Colonic mucosa (tissue), 4 donors: ENCODE measurements around the gene ANKRD52. TPM values are rescaled to one million over a fixed set of nuclear protein-coding genes. Genes with fewer than 3 reads are reported as not detected.
A peak's percentile ranks its signal among the peaks of the same experiment; 100 is the strongest.
"Not testable (repeated sequence)": the region's sequence is repeated elsewhere in the genome, so short reads cannot be mapped to it uniquely, and the experiment has no call there.

ENCODE experiments used
- DNase-seq: peaks from one replicate; pipeline ENCODE4 v3.0.0-alpha.2; 2020
- H3K27ac ChIP-seq: fragments of 200-600 bp; one replicate; pipeline ENCODE4 v1.8.0; 2021
- H3K27me3 ChIP-seq: fragments of 200-600 bp; one replicate; pipeline ENCODE4 v1.8.0; 2021
- H3K36me3 ChIP-seq: fragments of 200-600 bp; one replicate; pipeline ENCODE4 v1.8.0; 2021
- H3K4me1 ChIP-seq: fragments of 200-600 bp; one replicate; pipeline ENCODE4 v1.8.0; 2021; ENCODE audit warnings: mild to moderate bottlenecking
- H3K4me3 ChIP-seq: fragments of 200-600 bp; one replicate; pipeline ENCODE4 v1.8.0; 2021
- H3K9ac ChIP-seq, 2 donors: one replicate each; pipeline ENCODE4 v1.7.0; 2013; ENCODE audit warnings: control low read depth in 2 of 2, low read depth in 2 of 2, low read length in 2 of 2
- H3K9me3 ChIP-seq: fragments of 200-600 bp; one replicate; pipeline ENCODE4 v1.8.0; 2021
- intact Hi-C: fragments of 100-400 bp; cut with DNase I; formaldehyde crosslinking; loops from one replicate; pipeline ENCODE4 v1.14.1; 2022
- total RNA-seq, 2 donors: library from RNA; stranded (reverse); fragmentation: NEBNext Ultra II Directional in 1 of 2; extraction: Animal tissue kit (Norgen Biotek cat#: 25700) in 1 of 2; gene quantifications; one replicate each; pipeline ENCODE4 v1.2.1, GENCODE V29; 2021
- TF ChIP-seq, protein P1 (sequence below): fragments of 200-600 bp; IDR thresholded peaks from one replicate; pipeline ENCODE4 v1.8.0; 2022; ENCODE audit warnings: antibody characterized with exemption, mild to moderate bottlenecking
- donor health status: healthy.
- donor health status: DM: no; HTN: no; CAD: no.
- donor health status: DM: no; HTN: no; CAD: no.

The ANKRD52 gene
- total RNA-seq, 2 donors from 2014 or later: 39.3 to 57.7 TPM

DNA sequence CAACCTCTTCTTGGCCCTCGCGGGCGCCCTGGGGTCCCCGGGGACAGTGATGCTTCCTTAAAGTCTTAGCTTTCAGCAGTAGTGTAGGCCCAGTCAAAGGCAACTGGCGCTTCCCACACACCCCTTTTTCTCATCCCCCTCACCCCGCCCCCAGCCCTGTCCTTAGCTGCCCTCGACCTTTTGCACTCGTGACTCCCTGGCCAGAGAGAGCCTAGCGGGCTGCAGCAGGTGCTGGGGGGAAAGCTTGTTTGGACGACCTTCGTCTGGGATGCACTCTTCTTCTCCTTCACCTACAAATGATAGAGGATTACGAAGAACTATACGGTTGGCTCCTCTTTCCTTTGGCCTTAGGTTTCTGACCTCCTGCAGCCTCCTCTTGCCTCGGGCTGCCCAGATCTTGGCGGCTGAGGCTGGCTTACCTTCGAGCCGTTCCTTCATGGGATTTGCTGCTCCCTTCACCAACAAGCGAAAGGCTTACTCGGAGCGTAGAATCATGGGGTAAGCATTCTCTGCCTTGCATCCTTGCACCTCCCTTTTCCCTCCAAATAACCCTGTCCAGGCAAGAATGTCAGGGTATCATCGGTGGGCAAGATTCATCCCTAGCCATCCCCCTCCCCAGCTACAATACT lies 9.4 kb upstream of the ANKRD52 start:
- Histone ChIP-seq H3K9me3 (no peaks in the 10 kb centered on the region), H3K36me3 (no peaks in the 10 kb centered on the region), H3K9ac (peak overlapping the region; percentile 27 to 59), H3K27me3 (no peaks in the 10 kb centered on the region), H3K4me1 (no peaks in the 10 kb centered on the region), H3K4me3 (peak overlapping the region; percentile 75), H3K27ac (peak overlapping the region; percentile 95)
- TF ChIP-seq, protein P1, sequence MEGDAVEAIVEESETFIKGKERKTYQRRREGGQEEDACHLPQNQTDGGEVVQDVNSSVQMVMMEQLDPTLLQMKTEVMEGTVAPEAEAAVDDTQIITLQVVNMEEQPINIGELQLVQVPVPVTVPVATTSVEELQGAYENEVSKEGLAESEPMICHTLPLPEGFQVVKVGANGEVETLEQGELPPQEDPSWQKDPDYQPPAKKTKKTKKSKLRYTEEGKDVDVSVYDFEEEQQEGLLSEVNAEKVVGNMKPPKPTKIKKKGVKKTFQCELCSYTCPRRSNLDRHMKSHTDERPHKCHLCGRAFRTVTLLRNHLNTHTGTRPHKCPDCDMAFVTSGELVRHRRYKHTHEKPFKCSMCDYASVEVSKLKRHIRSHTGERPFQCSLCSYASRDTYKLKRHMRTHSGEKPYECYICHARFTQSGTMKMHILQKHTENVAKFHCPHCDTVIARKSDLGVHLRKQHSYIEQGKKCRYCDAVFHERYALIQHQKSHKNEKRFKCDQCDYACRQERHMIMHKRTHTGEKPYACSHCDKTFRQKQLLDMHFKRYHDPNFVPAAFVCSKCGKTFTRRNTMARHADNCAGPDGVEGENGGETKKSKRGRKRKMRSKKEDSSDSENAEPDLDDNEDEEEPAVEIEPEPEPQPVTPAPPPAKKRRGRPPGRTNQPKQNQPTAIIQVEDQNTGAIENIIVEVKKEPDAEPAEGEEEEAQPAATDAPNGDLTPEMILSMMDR: no peak
- peak; percentile 44 for DNase-seq
- intact Hi-C loops: no loop called here

DNA sequence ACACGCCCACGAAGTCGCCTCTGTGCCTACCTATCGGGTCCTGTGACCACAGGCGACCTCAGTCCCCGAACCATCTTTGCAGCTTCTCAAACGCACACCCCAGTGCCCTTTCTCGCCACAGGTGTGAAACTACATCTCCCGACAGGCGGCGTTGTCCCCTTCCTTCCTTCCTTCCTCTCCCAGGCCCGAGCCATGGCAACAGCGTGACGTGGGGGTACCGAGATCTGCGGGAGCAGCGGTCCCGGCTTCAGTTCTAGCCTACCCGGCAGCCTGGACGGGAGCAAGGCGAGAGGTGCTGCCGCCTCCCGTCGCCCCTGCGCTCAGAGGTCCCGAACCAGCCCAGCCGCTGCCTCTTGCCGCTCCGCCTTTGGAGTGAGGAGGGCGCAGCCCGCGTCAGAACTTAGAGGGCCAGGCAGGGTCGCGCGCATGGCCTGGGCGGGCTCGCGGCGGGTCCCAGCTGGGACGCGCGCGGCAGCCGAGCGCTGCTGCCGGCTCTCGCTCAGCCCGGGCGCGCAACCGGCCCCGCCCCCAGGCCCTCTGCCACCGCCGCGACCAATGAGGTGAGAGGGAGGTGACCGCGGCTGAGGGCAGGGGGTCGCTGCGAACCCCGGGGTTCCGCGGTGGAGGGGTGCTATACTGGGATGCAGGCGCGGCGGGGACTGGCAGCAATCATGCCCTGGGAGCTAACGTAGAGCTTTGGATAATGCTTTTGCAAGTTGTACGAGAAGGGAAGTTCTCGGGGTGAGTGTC lies 8.7 kb upstream of the ANKRD52 start, which contains the start of gene COQ10A:
TSS of gene COQ10A (plus strand) at position 250 of the 750 bp plus-strand sequence. CDS start at position 427, 177 bp downstream.
- intact Hi-C loops: no loop called here
- TF ChIP-seq, protein P1: peak; percentile 65
- Histone ChIP-seq H3K27ac (peak within 1 kb of the TSS; percentile 95), H3K9me3 (no peaks in the 10 kb centered on the region), H3K27me3 (no peaks in the 10 kb centered on the region), H3K4me1 (no peaks in the 10 kb centered on the region), H3K9ac (peak within 1 kb of the TSS; percentile 74 to 91), H3K4me3 (peak within 1 kb of the TSS; percentile 75), H3K36me3 (no peaks in the 10 kb centered on the region)
- DNase-seq: peak; percentile 93

DNA sequence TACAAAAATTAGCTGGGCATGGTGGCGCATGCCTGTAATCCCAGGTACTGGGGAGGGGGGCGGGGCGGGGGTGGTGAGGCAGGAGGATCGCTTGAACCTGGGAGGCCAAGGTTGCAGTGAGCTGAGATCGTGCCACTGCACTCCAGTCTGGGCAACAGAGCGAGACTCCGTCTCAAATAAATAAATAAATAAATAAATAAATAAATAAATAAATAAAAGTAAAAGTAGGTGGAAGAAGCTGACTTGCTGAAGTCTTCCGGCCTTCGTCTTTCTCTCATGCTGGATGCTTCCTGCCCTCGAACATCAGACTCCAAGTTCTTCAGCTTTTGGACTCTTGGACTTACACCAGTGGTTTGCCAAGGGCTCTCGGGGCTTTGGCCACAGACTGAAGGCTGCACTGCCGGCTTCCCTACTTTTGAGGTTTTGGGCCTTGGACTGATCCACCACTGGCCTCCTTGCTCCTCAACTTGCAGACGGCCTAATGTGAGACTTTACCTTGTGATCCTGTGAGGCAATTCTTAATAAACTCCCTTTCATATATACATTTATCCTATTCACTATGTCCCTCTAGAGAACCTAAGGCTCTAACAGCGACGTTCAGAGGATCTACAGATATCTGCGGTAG lies 8.0 kb upstream of the ANKRD52 start:
- peak overlapping the region; percentile 75 for H3K4me3 ChIP-seq
- H3K27ac ChIP-seq: peak overlapping the region; percentile 95
- intact Hi-C loops, H3K4me1 ChIP-seq, H3K9me3 ChIP-seq, H3K27me3 ChIP-seq, H3K36me3 ChIP-seq: not testable (repeated sequence)
- H3K9ac ChIP-seq: peak overlapping the region; percentile 74 to 91
- peak; percentile 35 for DNase-seq

DNA sequence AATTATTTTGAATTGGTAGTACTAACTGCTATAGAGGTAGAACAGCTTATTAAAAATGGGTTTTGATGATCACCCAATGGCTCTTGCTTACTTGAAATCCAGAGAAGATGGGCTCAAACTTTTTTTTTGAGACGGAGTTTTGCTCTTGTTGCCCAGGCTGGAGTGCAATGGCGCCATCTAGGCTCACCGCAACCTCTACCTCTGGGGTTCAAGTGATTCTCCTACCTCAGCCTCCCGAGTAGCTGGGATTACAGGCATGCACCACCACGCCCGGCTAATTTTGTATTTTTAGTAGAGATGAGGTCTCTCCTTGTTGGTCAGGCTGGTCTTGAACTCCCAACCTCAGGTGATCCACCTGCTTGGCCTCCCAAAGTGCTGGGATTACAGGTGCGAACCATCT lies 4.8 kb upstream of the ANKRD52 start:
- H3K36me3 ChIP-seq, H3K9me3 ChIP-seq, H3K4me1 ChIP-seq, H3K27me3 ChIP-seq, H3K4me3 ChIP-seq, intact Hi-C loops, DNase-seq, H3K27ac ChIP-seq, H3K9ac ChIP-seq: not testable (repeated sequence)

DNA sequence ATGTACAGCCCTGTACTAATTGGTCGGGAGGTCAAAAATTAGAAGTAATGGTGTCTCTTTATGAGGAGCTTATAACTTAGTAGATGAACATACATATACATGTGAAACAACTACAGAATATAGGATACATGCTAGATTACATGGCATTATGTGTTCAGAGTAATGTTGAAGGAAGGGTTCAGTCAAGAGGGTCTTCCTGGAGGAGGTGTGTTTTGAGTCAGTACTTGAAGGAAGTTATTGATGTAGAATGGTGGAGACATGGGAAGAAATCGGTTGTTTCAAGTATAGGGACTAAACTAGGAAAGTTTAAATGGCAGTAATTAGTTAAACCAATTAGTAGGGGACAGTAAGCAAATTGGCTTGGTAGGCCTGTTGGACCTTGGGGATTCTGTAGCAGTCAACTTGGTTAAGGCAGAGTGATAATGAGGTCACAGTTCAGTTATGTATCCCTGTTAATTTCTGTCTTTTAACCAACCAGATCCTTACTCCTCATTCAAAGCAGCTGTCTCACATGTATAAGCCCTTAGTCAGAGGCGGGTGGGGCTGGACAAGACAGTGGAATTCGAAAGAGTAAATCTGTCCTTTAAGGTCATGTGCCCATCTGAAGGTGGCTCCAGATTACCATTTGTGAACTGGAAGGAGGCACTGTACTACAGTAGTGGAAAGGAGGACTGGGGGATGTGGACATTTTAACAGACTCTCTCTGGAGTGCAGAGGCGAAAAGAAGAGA lies 3.5 kb upstream of the ANKRD52 start:
- Histone ChIP-seq H3K4me3 (no peak overlapping the region), H3K9me3 (no peaks in the 10 kb centered on the region), H3K4me1 (peaks cover 5% of the 10 kb centered on the region), H3K27me3 (no peaks in the 10 kb centered on the region), H3K36me3 (no peaks in the 10 kb centered on the region), H3K27ac (no peak overlapping the region), H3K9ac (no peak overlapping the region)
- TF ChIP-seq, protein P1: no peak
- intact Hi-C loops: no loop called here
- DNase-seq: no peak

DNA sequence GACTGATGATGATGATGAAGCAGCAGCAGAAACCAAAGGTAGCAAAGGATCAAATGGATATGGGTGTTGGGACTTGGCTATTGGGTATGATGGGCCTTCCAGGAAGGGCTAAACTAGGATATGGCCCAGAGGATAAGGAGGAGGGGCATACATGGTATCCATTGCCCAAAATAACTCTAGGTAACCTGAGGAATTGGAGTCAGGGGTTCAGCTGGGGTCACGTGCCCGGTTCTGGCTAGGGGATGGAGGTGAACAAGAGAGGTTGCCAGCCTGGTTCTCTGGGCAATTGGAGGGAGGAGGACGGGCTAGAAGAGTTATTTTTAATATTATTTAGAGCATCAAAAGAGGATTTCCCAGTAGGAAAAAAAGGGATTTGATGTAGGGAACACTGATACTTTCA lies 2.7 kb upstream of the ANKRD52 start:
- H3K27me3 ChIP-seq: no peaks in the 10 kb centered on the region
- H3K4me1 ChIP-seq: peaks cover 5% of the 10 kb centered on the region
- H3K27ac ChIP-seq: no peak overlapping the region
- no peak overlapping the region for H3K9ac ChIP-seq
- no peak overlapping the region for H3K4me3 ChIP-seq
- intact Hi-C loops: no loop called here
- DNase-seq: no peak
- no peaks in the 10 kb centered on the region for H3K9me3 ChIP-seq
- TF ChIP-seq, protein P1: no peak
- no peaks in the 10 kb centered on the region for H3K36me3 ChIP-seq
